ENCODE results near the gene SDK1.

DNA sequence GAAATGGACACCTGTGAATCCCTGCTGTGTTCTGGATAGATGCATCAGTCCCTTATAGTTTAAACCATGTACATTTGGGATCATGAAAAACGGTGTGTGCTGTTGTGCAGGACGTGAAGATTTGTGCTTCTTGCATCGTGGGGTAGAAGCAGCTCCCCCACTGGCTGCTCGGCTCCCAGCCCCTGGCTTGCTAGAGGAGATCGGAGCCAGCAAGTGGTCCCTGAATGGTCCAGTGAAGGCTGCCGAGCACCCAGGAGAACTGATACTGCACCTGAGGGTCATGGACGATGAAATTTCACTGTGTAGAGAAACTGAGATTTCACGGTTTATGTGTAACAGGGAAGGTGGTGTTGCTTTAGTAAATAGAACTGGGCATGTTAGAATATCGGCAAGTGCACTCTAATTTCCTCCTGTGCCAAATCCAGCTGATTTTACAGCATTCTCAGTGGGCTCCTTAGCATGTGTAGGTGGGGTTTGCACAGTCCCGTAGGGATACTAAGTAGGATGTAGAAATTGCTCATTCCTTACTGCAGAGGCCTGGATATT, 726.0 kb downstream of the SDK1 start:
- TF ChIP-seq, protein P1, sequence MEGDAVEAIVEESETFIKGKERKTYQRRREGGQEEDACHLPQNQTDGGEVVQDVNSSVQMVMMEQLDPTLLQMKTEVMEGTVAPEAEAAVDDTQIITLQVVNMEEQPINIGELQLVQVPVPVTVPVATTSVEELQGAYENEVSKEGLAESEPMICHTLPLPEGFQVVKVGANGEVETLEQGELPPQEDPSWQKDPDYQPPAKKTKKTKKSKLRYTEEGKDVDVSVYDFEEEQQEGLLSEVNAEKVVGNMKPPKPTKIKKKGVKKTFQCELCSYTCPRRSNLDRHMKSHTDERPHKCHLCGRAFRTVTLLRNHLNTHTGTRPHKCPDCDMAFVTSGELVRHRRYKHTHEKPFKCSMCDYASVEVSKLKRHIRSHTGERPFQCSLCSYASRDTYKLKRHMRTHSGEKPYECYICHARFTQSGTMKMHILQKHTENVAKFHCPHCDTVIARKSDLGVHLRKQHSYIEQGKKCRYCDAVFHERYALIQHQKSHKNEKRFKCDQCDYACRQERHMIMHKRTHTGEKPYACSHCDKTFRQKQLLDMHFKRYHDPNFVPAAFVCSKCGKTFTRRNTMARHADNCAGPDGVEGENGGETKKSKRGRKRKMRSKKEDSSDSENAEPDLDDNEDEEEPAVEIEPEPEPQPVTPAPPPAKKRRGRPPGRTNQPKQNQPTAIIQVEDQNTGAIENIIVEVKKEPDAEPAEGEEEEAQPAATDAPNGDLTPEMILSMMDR (IDR thresholded peaks at IDR 0.05) = no peak
- TF ChIP-seq POLR2A (IDR thresholded peaks at IDR 0.05) = no peak
